Hepatic stellate cell (primary cell): ENCODE results near the gene SLC4A4.
A peak's percentile ranks its signal among the peaks of the same experiment; 100 is the strongest.
"Not testable (repeated sequence)": the region's sequence is repeated elsewhere in the genome, so short reads cannot be mapped to it uniquely, and the experiment has no call there.

Source experiments
- DNase-seq: peaks from one replicate; pipeline ENCODE4 v3.0.0; 2011; ENCODE audit warnings: low spot score

The SLC4A4 gene

DNA sequence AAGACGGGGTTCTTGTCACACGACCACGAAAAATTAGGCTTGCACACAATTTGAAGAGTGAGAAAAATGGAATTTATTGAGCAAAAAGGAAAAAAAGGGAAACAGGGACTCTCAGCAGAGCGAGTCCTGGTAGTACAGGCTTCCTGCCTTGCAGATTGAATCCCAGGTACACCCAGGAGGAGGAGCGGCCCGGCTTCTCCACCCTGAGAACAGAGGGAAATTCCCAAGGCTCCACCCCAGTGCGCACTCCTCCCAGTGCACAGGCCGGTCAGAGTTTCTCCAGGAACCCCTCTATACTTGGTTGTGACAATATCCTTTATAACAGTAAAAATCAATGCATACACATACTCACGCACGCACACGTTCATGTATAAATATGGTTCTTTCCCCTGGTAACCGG, 22.0 kb downstream of the SLC4A4 start:
- no peak for DNase-seq

DNA sequence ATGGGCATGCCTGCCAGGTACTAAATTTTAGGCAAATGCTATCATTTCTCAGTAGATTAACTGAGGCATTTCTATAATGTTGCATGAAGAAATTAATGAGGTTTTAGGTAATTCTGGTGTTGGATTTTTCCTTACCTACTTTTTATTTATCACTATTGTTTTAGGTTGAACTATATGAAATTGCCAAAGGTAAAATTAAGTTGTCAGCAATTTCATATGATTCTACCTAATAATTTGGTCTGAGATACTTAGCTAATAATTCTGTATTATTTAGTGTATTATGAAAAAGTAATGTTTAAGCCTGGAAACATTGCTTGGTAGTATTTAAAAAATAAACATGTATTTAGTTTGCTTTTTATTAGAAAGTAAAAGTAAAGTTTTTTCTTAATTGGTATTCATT, 22.7 kb downstream of the SLC4A4 start:
- no peak for DNase-seq

DNA sequence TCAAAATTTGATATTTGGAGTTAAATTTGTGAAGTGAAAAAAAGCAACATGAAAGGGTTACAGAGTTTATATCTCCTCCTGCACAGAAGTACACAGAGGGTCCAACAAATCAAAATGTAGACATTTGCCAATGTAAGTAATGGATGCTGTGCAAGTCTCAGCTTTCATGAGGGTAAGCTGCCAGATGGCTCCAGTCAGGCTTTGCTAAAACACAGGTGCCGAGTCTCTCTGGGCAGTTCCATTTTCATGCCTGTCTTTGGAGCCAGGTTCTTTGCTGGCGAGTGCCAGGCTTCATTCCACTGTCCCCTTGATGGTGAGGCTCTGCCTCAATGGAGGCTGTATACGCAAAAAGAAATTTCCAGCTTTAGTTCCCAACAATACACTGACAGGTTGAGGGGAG, 27.9 kb downstream of the SLC4A4 start:
- no peak for DNase-seq

DNA sequence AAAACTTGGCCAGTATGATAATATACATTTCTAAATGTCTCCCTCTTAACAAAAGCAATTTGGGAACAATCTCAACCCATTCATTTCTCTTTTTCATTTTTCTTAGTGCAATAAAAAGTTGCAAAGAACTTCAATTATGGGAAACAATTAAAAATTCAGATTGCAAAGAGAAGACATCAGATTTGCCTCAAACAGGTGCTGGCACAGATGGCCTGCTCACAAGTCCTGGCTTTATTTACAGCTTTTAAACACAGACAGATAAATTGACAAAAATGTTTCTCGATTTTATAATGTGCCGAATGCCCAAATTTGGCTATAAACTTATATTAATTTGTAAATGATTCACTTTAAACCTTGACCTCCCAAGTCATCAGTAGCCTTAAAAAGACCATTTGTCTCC, 28.7 kb downstream of the SLC4A4 start:
- no peak for DNase-seq

DNA sequence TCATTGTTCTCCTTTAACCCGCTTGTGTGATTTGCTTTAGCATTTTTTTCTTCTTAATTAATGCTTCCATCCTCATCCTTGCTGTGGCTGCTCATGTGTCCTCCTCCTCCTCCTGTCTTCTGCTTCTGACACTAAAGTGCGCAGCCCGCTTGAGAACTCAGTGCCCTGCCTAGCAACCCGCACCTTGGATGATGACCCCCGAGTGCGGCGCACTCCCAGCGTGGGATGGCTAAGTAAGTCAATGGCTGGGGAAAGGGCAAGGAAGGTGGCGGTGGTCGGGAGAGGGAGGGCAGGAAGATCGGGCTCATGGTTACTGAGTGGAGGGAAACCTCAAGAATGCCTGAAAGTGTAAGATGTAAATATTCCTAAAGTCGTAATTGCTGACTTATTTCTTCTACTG, 30.1 kb downstream of the SLC4A4 start:
- no peak for DNase-seq

DNA sequence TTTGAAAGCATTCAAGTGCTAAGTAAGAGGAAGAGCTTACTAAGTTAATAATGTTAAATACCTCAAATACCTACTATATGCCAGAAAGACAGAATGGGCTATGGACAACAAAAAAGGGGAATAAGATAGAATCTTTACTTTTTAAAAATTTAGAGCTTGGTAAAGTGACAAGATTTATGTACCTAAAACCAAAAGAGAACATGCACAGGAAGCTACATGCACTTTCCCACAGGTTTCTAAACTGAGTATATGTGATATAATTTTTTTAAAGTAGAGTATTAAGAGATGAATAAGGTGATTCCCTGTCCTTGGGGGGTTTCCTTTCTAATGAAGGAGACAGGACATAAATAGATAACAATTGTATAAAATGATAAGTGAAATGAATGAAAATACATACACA, 30.7 kb downstream of the SLC4A4 start:
- DNase-seq, result no peak

DNA sequence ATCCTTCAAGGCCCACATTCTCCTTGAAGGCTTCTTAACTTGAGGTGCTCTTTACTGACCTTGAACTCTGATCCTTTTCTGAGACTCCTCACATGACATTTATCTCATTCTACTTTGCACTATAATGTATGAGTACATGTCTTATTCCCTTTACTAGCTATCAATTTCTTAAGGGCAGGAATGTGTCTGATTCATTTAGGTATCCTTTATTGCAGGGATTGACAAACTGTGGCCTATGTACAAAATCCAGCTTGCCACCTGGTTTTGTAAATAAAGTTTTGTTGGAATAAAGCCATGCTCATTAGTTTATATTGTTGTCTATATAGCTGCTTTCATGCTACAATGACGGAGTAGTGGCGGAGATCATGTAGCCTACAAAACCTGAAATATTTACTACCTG, 36.7 kb downstream of the SLC4A4 start:
- no peak for DNase-seq

DNA sequence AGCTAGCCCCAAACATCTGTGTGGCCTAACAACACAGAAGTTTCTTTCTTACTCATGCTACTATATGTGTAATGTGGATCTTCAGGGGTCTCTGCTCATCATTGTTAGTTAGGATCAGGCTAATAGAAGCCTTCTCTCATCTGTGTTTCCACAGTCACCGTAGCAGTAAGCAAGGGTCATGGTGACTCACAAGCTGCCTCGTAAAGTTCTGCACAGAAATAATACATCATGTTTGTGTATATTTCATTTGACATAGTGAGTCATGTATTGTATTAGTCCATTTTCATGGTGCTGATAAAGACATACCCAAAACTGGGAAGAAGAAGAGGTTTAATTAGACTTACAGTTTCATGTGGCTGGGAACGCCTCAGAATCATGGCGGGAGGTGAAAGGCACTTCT, 38.7 kb downstream of the SLC4A4 start:
- peak; percentile 51 for DNase-seq

DNA sequence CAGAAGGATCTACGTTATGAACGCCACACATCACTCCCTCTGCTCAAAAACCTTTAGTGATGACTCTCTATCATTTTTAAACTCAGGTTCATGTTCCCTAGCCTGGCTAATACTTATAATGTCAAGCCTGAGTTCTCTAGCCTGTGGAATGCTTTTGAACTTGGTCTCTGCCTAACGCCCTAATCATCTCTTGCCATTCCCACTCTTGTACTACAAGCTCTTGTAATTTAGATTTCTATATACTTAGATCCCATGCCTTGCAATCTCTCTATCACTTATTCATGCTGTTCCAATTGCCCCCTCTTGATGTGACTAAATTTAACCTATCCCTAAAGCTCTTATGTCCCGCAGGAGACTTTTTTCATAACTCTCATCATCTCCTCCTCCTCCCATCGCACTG, 40.3 kb downstream of the SLC4A4 start:
- DNase-seq, result no peak

DNA sequence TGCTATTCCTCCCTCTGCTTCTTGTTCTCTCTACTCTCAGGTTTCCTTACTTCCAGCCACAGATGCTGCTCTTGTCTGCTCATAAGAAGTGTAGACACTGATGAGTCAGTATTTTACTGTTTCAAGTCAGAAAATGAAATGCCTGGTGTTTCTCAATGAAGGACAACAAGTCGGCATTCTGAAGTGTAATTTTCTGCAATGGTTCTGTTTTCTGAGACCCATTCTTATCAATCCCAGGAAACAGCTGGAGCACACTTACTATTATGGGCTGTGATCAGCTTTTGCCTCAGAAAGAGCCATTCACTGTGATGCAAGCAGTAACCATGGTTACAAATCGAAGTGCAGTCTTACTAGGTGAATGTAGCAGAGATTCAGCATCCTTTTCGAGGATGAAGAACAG, 42.0 kb downstream of the SLC4A4 start:
- no peak for DNase-seq

DNA sequence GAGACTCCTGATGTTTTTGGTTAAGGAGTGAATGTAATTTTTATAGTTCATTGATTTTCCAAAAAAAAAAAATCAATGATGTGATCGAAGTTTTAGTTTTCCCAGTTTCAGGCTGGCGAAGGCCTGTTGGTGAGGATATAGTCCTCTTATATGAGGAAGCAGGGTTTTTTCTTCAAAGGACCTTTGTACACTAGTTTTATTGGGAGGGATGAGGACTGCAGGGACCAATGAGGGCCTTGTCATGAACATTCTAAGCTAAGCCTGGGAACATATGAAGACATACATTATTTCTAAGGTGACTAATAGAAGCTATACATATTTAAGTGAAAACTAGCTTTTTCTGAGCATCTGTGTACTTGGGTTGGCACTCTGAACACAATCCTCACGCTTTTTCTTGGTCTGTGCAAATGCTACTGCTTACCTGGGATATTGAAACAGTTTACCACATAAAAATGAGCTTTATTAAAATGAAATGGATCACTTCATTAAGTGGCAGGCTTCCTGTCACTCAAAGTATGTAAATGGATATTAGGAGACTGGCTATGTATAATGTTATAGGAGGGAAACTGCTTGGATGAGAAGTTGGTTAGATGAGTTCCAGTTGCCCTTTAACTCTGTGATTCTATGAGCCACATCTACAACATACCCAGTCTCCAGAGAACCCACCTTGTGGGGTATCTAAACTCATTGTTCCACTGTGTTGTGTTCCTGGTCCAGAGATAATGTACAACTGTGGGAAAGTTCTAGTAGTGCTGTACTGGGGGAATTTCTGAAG, 43.5 kb downstream of the SLC4A4 start:
- DNase-seq, result no peak

DNA sequence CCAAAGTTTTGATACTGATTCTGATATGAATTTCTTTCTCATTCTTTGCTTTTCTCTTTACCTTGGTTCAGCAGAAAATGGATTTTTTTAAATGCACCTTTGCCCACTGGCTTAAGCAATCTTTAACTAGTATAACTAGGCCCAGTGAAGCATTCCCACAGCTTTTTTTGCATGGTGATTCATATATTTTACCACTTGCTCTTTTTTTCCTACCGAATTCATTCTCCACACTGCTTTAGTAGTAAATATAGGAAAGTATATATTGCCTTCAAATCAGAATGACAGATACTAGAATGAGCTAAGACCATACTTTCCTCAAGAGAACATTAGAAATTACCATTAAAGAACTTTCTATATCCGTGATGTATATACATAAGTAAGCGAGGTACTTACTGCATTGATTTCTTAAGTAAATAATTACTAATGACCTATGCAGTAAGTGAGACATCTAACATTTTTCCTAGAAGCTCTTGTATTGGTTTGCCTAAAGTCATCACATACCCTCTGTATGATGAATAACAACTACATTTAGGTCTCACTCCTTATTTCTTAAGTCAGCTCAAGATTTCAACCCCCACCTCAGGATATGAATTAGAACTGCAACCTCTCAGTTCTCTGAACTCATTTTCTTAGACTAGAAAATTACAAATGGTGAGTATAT, 44.2 kb downstream of the SLC4A4 start:
- no peak for DNase-seq

DNA sequence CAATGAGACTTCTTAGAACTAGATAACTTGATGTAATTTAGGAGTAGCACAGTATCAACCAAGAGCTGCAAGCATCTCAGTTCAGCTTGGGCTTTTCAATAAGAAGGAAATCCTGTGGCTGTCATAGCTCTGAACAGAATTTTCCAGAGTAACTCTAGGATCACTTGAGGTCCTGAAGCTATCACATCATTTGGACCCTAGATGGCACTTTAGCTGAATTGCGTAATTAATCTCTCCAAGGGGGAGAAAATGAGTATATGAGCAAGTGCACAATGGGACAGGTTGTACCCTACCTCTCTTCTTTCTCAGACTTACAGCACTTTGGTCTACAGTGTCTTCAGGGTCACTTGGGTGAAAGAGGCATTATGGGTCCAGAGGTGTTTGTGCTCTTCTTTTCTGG, 45.2 kb downstream of the SLC4A4 start:
- no peak for DNase-seq

DNA sequence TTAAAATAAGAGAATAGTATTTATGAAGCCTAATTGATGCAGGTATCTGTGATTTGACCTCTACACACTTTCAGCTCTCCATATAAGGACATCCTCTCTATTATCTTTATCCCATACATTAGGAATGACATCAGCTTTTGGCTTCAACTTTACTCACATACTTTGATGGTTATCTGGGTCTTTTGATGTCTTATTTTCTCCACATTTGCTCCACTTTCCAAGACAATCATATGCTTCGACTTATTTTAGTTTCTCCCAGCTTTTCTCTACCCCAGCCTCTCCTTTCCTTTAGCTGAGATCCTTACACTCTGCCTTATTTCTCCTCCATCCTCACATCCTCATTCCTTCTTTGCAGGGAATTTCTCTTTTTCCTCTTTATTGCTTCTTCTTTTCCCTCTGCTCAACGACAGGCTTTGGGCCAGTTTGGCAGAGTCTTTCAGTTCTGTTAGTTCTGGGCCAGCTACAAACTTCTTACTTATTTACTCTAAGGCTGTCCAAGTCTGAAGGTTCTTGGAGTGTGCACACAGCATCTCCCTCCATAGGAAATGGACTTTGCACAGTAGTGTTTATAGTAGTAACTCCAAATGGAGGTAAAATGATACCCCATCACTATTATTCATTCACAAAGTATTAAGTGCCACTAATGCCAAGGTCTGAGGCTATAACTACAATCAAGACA, 50.5 kb downstream of the SLC4A4 start:
- no peak for DNase-seq

DNA sequence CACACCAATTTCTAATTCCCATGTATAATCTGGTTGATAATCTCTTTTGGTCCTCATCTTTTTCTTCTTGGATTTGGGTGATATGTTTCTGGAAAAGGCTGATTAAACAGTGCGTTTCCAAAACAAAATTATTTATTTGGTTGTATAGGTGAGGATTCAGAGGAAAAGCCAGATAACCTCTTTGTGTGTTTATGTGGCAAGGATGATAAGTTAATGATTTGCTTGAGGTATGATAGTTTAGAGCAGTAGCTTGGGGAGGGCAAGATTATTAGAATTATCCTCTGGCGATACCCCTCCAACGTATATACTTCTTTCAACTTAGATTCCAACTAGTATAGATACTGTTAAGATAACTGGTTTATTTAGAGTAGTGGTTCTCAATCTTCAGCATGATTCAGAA, 53.3 kb downstream of the SLC4A4 start:
- DNase-seq, result no peak

DNA sequence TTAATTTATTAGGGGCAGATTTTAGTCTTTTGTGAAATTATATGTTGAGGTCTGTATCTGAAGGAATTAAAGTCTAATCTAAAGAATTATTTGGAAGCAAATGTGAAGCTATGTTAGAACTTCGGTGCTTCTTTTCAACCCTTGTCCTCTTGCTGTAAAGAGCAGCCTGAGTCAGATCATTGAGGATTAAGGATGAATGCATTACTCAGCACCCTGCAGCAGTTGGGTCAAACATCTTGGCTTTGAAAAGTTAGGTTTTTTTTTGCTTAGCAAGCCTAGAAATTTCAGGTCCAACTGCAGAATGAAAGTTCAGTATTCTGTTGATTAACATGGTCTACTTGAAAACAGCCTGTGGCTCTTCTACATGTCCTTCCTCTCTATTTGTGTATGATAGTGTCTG, 57.6 kb downstream of the SLC4A4 start:
- DNase-seq, result no peak

DNA sequence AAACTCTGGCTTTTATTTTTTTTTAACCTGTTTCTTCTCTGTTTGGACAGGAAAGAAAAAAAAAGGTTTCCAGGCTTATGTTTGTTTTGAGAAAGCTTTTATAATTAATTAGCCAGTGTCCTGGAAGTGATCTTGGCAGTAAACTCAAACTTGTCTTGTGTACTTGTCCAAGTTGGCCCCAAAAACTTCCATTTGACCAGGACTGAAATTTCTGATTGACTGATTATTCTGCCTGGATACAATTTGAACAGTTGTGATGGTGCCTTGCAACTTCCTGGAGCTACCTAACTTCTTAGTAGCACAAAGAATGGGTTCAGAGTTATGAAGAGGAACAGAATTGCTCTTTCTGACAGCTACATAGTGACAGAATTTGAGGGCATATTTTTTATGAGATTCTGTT, 62.0 kb downstream of the SLC4A4 start:
- no peak for DNase-seq

DNA sequence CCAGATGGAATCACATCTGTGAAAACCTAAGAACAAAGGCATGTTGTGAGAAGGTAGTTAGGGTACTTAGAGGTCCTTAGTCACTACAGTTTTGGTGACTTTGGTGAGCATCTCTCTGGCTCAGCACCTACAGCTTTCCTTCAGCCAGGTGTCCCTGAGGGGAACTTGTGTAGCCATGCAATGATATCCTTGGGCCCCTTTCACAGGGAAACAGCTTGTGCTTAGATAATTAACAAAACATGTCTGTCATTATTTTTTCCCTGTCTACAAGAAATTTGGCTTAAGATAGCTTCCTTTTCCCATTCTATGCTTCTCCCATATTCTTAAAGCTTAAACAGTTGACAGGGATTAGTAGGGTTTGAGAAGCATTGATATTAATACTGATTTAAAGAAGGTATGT, 63.8 kb downstream of the SLC4A4 start:
- no peak for DNase-seq

DNA sequence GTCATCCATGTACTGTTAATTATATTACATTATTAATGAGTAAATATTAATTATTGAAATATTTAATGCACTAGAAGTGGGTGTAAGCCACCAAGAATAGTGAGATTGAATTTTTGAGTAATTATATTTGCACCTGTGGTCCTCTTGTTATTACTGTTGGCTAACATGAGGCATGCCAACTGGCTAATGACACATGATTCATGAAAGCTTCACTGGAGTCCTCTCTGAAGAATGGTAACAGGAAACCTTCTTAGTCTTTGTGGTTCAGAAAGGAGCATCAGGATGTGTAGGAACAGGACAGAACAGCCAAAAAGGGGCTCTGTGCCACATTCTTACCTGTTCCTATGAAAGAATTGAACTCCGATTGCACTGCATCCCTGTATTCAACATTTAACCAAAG, 65.2 kb downstream of the SLC4A4 start:
- DNase-seq, result no peak

DNA sequence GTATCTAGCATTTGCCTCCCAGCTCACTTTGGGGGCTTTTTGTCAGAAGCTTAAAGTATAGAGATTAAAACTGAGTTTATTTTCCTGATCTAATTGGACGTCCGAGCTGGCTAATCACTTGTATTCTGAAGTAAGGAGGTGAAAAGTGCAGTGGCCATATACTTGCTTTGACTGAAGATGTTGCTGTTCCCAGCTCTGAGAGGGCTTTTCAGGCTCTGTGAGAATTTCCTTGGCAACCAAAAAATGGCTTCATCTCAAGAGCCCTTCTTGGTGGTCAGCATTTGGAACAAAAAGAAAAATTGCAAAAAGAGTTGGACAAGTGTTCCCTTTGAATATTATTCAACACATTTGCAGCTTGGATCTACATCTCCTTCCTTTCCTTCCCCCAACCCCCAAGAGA, 67.0 kb downstream of the SLC4A4 start:
- no peak for DNase-seq

DNA sequence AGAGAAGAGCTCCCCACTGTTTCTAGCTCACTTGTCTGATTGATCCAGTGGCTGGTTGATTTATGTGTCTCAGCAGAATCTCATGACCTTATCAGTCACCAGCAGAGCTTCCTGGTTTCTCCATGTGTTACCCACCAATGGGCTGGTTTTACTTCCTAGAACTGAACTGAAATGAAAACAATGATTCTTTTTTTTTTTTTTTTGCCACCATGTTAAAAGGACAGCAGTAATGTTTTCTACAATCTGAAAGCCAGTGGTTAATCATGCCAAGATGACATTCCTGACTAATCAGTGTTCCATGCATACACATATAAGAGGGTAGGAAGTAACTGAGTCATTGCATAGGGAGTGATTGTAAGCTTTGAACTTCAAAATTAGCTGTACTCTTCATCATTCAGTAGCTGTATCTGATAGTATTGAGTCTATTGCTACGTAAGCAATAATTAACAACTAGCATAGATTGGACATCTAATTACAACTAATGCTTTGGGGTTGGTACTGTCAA, 67.7 kb downstream of the SLC4A4 start:
- peak; percentile 3 for DNase-seq

DNA sequence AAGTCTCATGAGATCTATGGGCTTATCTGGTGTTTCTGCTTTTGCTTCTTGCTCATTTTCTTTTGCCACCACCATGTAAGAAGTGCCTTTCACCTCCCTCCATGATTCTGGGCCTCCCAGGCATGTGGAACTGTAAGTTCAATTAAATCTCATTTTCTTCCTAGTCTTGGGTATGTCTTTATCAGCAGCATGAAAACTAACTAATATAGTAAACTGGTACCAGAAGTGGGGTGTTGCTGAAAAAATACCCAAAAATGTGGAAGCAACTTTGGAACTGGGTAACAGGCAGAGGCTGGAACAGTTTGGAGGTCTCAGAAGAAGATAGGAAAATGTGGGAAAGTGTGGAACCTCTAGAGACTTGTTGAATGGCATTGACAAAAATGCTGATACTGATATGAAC, 70.1 kb downstream of the SLC4A4 start:
- DNase-seq, result not testable (repeated sequence)

DNA sequence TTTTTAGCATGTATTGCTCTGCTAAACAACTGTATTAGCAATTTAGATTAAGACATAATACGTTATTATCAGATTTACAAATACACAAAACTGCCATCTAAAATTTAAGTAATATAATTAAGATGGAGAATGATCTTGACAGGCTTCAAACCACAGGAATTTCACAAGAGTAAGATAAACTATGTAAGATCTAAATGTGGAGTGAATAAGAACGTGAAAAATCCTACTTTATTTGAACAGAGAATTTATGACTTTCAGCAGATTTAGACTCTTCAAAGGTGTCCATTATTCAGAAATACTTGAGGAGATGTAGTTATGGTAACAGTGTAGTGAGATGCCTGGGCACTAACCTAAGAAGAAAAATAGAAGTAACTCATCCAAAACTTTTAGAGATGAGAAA, 73.2 kb downstream of the SLC4A4 start:
- DNase-seq, result no peak
